Prostate gland (tissue), 2 donors: Measurements from ENCODE around the gene SMIM36.

Source experiments
- POLR2A ChIP-seq: fragments of 450-650 bp; IDR thresholded peaks from one replicate; pipeline ENCODE4 v1.6.1; 2016; ENCODE audit warnings: antibody characterized with exemption, mild to moderate bottlenecking
- POLR2AphosphoS5 ChIP-seq: sonication (generic); formaldehyde crosslinking; IDR thresholded peaks from one replicate; pipeline ENCODE4 v1.6.1; 2017; ENCODE audit warnings: antibody characterized with exemption
- TF ChIP-seq, protein P1 (sequence below), 4 experiments: fragments of 200-600 bp in 2 of 4; fragments of 450-650 bp in 2 of 4; sonication (generic) in 2 of 4; IDR thresholded peaks; 1 replicate in 3 of 4; 2 replicates in 1 of 4; pipeline ENCODE4 v1.5.1; 2016 to 2019; ENCODE audit warnings: antibody characterized with exemption in 4 of 4, mild to moderate bottlenecking in 2 of 4, moderate library complexity in 2 of 4

- TF ChIP-seq POLR2A (no peak), POLR2AphosphoS5 (no peak)
- TF ChIP-seq, protein P1, sequence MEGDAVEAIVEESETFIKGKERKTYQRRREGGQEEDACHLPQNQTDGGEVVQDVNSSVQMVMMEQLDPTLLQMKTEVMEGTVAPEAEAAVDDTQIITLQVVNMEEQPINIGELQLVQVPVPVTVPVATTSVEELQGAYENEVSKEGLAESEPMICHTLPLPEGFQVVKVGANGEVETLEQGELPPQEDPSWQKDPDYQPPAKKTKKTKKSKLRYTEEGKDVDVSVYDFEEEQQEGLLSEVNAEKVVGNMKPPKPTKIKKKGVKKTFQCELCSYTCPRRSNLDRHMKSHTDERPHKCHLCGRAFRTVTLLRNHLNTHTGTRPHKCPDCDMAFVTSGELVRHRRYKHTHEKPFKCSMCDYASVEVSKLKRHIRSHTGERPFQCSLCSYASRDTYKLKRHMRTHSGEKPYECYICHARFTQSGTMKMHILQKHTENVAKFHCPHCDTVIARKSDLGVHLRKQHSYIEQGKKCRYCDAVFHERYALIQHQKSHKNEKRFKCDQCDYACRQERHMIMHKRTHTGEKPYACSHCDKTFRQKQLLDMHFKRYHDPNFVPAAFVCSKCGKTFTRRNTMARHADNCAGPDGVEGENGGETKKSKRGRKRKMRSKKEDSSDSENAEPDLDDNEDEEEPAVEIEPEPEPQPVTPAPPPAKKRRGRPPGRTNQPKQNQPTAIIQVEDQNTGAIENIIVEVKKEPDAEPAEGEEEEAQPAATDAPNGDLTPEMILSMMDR (IDR thresholded peaks at IDR 0.05) = no peak
Measured at GRCh38 chr17:55518510-55518909, 7.3 kb upstream of the SMIM36 start.
